GM13976 (cell line): ENCODE data around the gene CAPRIN2.

Experiments
- DNase-seq: peaks from one replicate; pipeline ENCODE4 v3.0.0; 2012; ENCODE audit warnings: low spot score
- CTCF ChIP-seq: IDR thresholded peaks from 2 replicates; pipeline ENCODE4 v1.5.1; 2012; ENCODE audit warnings: borderline replicate concordance, mild to moderate bottlenecking; ENCODE audit not compliant: insufficient read depth; ENCODE audit errors: extremely low read depth, missing control alignments, control extremely low read depth
- in situ Hi-C: fragments of 300-500 bp; cut with MboI; formaldehyde crosslinking; loops from one replicate; pipeline ENCODE4 v1.12.0; 2022; ENCODE audit warnings: low sequenced_read_pairs, mixed read lengths, inconsistent platforms; ENCODE audit not compliant: unreplicated experiment

CAPRIN2 gene

GRCh38 chr12:30794591-30795409 is 40.0 kb upstream of the CAPRIN2 start:
- no peak for TF ChIP-seq CTCF
- in situ Hi-C loops, result no loop called here
- DNase-seq, result no peak

- DNase-seq, result no peak
- no peak for TF ChIP-seq CTCF
- in situ Hi-C loops, result no loop called here
Observed at GRCh38 chr12:30794020-30794419, 39.3 kb upstream of the CAPRIN2 start.

- no peak for DNase-seq
- in situ Hi-C loops, result no loop called here
- no peak for TF ChIP-seq CTCF
Observed at GRCh38 chr12:30792648-30793499, 38.1 kb upstream of the CAPRIN2 start.

- no peak for TF ChIP-seq CTCF
- no peak for DNase-seq
- in situ Hi-C loops, result no loop called here
Observed at GRCh38 chr12:30792085-30792484, 37.3 kb upstream of the CAPRIN2 start.

GRCh38 chr12:30788754-30789153 is 34.0 kb upstream of the CAPRIN2 start:
- TF ChIP-seq CTCF, result no peak
- in situ Hi-C loops, result no loop called here
- DNase-seq, result no peak

GRCh38 chr12:30785630-30786029 is 30.9 kb upstream of the CAPRIN2 start:
- no peak for DNase-seq
- in situ Hi-C loops, result no loop called here
- no peak for TF ChIP-seq CTCF
